HG03354 (cell line): Measurements from ENCODE around the gene DNAH7.
"Not testable (repeated sequence)": the region's sequence is repeated elsewhere in the genome, so short reads cannot be mapped to it uniquely, and the experiment has no call there.

Experiments
- ATAC-seq: cut with Tn5 transposase; IDR thresholded peaks from one replicate; pipeline ENCODE4 v1.9.1; 2021; ENCODE audit warnings: mild to moderate bottlenecking; ENCODE audit not compliant: unreplicated experiment, poor library complexity, severe bottlenecking

The DNAH7 gene

DNA sequence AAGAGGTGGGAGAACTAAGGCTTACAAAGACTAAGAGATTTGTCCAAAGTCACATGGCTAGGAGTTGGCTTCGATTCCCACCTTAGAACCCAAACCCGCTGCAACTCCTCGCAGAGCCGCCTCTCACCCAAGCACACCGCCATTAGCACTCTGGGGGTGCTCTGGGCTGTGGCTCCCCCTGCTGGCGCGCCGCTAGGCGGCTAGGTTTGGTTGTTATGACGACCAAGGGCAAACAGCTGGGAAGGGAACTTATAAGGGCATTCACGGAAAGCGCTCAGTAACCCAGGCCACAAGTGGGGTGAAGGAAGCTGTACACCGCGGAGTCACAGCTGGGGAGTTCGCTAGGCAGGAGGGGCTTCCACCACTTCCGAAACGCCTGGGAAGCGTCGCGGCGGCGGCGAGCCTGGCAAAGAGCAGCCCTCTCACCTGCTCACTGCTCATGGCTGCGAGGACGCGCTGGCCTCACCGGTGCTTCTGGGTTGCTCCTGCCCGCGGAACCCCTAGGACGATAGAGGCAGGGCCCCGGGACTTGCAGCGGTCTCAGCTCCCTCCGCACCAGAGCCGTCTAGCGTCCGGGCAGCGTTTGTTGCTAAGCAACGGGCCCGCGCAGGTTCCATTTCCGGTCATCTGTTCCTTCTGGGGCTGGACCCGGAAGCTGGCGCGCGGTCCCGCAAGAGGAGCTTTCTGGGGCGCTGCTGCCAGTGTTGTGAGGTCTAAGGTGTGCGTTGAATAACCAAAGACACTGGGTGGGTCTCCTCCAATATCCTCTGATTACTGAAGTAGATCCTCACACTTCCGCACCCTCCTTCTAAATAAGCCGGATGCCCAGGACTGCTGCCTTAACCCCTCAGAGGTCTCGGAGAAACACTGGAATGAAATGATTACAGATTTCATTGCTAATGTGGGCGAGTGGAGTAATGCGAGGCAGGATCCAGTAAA, at the start of gene DNAH7:
DNAH7 (minus strand) TSS at position 567 of the 939 bp plus-strand sequence; CDS start at position 441, 126 bp downstream.
- ATAC-seq, result peak; percentile 95

GRCh38 chr2:196117214-196117705, 48.6 kb upstream of the DNAH7 start:
- no peak for ATAC-seq

DNA sequence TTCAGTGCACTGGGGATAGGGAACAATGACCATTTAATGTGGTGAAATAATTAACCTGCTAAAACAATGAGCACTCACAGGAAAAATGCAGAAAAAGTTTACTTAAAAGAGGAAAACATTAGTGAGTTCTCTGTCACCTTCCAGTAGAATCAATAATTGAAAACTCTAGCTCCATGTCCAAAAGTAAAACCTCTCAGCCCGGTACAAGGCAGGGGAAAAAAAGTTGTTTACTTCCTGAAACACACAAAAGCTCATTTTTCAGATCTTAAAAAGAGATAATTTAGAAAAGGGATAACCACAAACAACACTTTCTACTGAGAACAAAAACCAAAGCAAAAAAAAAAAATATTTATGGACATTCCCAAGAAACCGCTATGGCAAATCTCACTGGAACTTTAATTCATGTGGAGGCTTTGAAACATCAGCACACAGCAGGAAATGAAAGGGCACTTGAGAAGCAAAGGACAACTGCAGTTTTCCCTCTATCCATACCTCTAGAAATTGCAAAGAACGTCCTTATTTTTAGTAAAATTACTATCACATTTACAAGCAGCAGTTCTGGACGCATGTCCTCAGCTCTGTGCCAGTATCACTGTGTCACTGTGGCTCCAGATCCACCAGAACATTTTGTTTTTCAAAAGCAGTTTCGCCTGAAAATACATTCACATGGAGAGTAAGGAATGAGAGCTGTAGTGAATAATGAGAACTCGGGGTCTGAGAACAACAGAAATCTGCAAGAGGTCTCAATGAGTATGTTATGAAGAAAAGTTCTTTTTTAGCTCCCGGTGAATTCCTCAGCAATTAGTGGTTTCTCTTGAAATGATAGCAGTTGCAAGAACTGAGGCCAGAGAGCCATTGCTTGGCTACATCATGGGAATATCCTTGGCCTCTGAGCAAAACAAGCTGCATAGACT, 44.7 kb upstream of the DNAH7 start:
- no peak for ATAC-seq

GRCh38 chr2:196112418-196113034, 43.9 kb upstream of the DNAH7 start:
- no peak for ATAC-seq

GRCh38 chr2:196108604-196109003, 40.0 kb upstream of the DNAH7 start:
- no peak for ATAC-seq

DNA sequence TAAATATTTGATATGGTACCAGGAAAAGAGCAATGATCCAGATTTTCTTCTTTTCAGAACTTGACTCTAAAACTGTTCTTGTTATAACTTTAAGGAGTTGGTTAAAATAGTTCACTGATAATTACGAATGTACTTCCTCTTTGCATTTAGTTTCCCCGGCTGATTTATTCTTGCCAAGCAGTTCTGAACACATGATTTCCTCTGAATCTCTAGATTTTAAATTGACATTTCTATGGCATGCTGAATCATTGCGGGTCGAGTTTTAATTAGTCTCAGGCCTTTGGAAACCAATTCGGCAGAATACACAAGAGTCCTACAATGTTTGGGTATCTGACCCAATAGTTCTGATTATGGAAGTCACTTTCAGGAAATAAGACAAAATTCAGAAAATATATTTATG, 37.3 kb upstream of the DNAH7 start:
- ATAC-seq, result no peak

- no peak for ATAC-seq
Observed at GRCh38 chr2:196104066-196104465, 35.4 kb upstream of the DNAH7 start.

DNA sequence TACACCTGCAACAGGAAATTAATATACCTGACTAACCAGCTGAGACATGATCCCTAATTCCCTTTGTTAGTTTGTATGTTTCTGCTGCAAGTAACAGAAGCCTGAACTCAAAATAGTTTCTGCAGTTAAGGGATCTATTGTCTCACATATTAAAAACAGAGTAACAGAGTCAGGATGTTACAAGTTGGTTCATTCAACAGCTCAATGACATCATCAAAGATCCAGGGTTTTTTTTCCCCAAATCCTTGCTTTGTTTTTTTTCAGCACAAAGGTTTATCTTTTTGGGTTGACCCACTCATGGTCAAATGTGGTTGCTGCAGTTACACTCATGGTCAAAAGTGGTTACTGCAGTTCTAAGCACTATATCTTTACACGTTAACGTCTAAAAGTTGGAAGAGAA, 35.0 kb upstream of the DNAH7 start:
- ATAC-seq, result no peak

GRCh38 chr2:196101325-196101991, 32.8 kb upstream of the DNAH7 start:
- peak; percentile 96 for ATAC-seq

GRCh38 chr2:196099916-196100315, 31.3 kb upstream of the DNAH7 start:
- no peak for ATAC-seq

GRCh38 chr2:196097864-196098660, 29.4 kb upstream of the DNAH7 start:
- no peak for ATAC-seq

- no peak for ATAC-seq
Observed at GRCh38 chr2:196096982-196097745, 28.5 kb upstream of the DNAH7 start.

- ATAC-seq, result no peak
Observed at GRCh38 chr2:196096264-196096663, 27.6 kb upstream of the DNAH7 start.

GRCh38 chr2:196089448-196089847, 20.8 kb upstream of the DNAH7 start:
- ATAC-seq, result not testable (repeated sequence)

DNA sequence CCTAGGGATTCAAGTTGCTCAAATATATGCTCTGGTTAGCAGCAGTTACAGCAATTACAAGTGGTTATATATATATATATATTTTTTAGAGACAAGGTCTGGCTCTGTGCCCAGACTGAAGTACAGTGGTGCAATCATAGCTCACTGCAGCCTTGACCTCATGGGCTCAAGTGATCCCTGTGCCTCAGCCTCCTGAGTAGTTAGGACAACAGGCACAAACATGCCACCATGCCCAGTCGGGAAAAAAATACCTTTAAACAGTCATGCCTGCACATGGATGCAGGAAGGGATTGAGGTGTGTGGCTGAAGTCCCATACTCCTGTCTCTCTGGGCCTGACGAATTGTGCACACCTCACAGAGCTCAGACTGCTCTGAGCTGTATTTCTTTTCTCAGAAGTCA, 19.6 kb upstream of the DNAH7 start:
- ATAC-seq, result no peak

DNA sequence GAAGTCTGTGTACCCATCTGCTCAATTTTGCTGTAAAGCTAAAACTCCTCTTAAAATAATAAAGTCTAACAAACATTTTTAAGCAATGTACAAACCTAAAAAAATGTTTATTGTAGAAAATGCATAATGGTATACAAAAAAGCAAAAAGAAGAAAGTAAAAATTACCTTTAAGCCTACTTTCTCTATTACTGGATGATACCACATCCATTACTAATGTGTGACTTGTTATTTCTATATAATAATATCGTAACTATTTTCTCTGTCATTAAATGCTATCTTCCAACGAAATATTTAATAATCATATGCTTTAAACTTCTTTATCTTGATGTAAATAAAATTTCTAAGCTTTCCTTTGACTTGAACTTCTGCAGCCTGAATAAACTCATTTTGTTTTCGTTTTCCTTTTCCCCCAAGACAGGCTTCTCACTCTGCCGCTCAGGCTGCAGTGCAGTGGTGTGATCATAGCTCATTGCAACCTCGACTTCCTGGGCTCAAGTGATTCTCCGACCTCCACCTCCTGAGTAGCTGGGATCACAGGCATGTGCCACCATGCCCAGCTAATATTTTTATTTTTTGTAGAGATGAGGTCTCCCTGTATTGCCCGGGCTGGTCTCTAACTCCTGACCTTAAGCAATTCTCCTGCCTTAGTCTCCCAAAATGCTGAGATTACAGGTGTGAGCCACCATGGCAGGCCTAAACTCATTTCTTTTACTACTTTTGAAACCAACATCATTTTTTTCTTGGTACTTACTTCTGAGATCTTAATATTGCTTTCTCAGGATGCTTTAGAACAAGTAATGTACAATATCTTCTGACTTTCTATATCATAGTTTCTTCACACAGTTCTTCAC, 18.1 kb upstream of the DNAH7 start:
- ATAC-seq, result peak; percentile 73

DNA sequence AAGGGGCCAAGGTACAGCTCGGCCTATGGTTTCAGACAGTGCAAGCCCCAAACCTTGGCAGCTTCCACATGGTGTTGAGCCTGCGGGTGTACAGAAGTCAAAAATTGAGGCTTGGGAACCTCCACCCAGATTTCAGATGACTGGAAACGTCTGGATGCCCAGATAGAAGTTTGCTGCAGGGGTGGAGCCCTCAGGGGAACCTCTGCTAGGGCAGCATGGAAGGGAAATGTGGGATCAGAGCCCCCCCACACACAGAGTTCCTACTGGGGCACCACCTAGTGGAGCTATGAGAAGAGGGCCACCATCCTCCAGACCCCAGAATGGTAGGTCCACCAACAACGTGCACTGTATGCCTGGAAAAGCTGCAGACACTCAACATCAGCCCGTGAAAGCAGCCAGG, 15.0 kb upstream of the DNAH7 start:
- no peak for ATAC-seq
